Measurements from ENCODE around the gene RHEX. TPM values are rescaled to one million over a fixed set of nuclear protein-coding genes. Genes with fewer than 3 reads are reported as not detected.

RHEX gene
- total and polyA plus RNA-seq, 11 donors, result 0.16 to 0.60 (median 0.38) TPM; not detected in 5

- Histone ChIP-seq H3K4me1 (peaks cover 0 to 16% (median 0%) of the 10 kb centered on the region in 12 donors), H3K27me3 (peaks cover 0 to 8% (median 0%) of the 10 kb centered on the region in 9 donors), H3K27ac (no peak overlapping the region), H3K4me3 (no peak overlapping the region), H3K36me3 (no peaks in the 10 kb centered on the region), H3K9me3 (no peaks in the 10 kb centered on the region)
- 74 to 82% (median 76%) methylated on average over 4 of the region's 4 CpGs for WGBS, 4 donors
- DNase-seq (no peak), ATAC-seq (no peak)
- TF ChIP-seq POLR2A (IDR thresholded peaks at IDR 0.05), result no peak
- no peak for TF ChIP-seq CTCF (IDR thresholded peaks at IDR 0.05)
- intact Hi-C loops (cut with DNase I), result no loop called here
These were observed 5.7 kb upstream of the RHEX start for GRCh38 chr1:206047271-206047670.

- ATAC-seq, result peak in 1 of 4 donors; percentile 39
These were observed 4.4 kb upstream of the RHEX start for GRCh38 chr1:206048582-206048981.

GRCh38 chr1:206049293-206049692 lies 3.7 kb upstream of the RHEX start:
- TF ChIP-seq CTCF (IDR thresholded peaks at IDR 0.05) (no peak), POLR2A (IDR thresholded peaks at IDR 0.05) (no peak)
- intact Hi-C loops (cut with DNase I), result no loop called here

More at GRCh38 chr1:206048582-206048981, 4.4 kb upstream of the RHEX start:
- peak in 1 of 5 donors; percentile 31 for DNase-seq
- intact Hi-C loops (cut with DNase I), result no loop called here
- H3K9me3 ChIP-seq, result no peaks in the 10 kb centered on the region
- WGBS, 4 donors, result 73 to 86% (median 79%) methylated on average over 6 of the region's 6 CpGs
- peaks cover 0 to 23% (median 0%) of the 10 kb centered on the region in 12 donors for H3K4me1 ChIP-seq
- no peak for TF ChIP-seq POLR2A (IDR thresholded peaks at IDR 0.05)
- no peak for TF ChIP-seq CTCF (IDR thresholded peaks at IDR 0.05)
- no peaks in the 10 kb centered on the region for H3K36me3 ChIP-seq
- no peak overlapping the region for H3K4me3 ChIP-seq
- no peak overlapping the region for H3K27ac ChIP-seq
- peaks cover 0 to 5% (median 0%) of the 10 kb centered on the region in 9 donors for H3K27me3 ChIP-seq

GRCh38 chr1:206049919-206050600 lies 2.9 kb upstream of the RHEX start:
- TF ChIP-seq CTCF (IDR thresholded peaks at IDR 0.05), result no peak
- TF ChIP-seq POLR2A (IDR thresholded peaks at IDR 0.05), result no peak
- ATAC-seq (no peak), DNase-seq (no peak)
- Histone ChIP-seq H3K4me1 (peaks cover 0 to 25% (median 0%) of the 10 kb centered on the region in 12 donors), H3K9me3 (no peaks in the 10 kb centered on the region), H3K27me3 (peaks cover 0 to 5% (median 0%) of the 10 kb centered on the region in 9 donors), H3K4me3 (no peak overlapping the region), H3K36me3 (no peaks in the 10 kb centered on the region), H3K27ac (no peak overlapping the region)
- 85 to 93% (median 88%) methylated on average over 3 of the region's 3 CpGs for WGBS, 4 donors
- intact Hi-C loops (cut with DNase I), result no loop called here

More at GRCh38 chr1:206049293-206049692, 3.7 kb upstream of the RHEX start:
- no peak overlapping the region for H3K4me3 ChIP-seq
- no peak for DNase-seq
- peaks cover 0 to 25% (median 0%) of the 10 kb centered on the region in 12 donors for H3K4me1 ChIP-seq
- H3K27ac ChIP-seq, result no peak overlapping the region
- ATAC-seq, result no peak
- no peaks in the 10 kb centered on the region for H3K9me3 ChIP-seq
- H3K36me3 ChIP-seq, result no peaks in the 10 kb centered on the region
- peaks cover 0 to 5% (median 0%) of the 10 kb centered on the region in 9 donors for H3K27me3 ChIP-seq

Measured in heart left ventricle (tissue), 16 donors.